Thyroid gland (tissue), 4 donors: Measurements from ENCODE around the gene KLF13.

Experiments used
- POLR2A ChIP-seq, 2 donors: fragments of 450-650 bp; IDR thresholded peaks; one replicate each; pipeline ENCODE4 v1.6.1; 2017; ENCODE audit warnings: antibody characterized with exemption in 2 of 2, mild to moderate bottlenecking in 2 of 2, moderate library complexity in 1 of 2
- TF ChIP-seq, protein P1 (sequence below), 6 experiments: fragments of 200-600 bp in 3 of 6; fragments of 450-650 bp in 3 of 6; sonication (generic) in 3 of 6; IDR thresholded peaks; one replicate each; pipeline ENCODE4 v1.5.1; 2016 to 2019; ENCODE audit warnings: antibody characterized with exemption in 6 of 6, mild to moderate bottlenecking in 2 of 6, inconsistent platforms in 1 of 6, moderate library complexity in 1 of 6

DNA sequence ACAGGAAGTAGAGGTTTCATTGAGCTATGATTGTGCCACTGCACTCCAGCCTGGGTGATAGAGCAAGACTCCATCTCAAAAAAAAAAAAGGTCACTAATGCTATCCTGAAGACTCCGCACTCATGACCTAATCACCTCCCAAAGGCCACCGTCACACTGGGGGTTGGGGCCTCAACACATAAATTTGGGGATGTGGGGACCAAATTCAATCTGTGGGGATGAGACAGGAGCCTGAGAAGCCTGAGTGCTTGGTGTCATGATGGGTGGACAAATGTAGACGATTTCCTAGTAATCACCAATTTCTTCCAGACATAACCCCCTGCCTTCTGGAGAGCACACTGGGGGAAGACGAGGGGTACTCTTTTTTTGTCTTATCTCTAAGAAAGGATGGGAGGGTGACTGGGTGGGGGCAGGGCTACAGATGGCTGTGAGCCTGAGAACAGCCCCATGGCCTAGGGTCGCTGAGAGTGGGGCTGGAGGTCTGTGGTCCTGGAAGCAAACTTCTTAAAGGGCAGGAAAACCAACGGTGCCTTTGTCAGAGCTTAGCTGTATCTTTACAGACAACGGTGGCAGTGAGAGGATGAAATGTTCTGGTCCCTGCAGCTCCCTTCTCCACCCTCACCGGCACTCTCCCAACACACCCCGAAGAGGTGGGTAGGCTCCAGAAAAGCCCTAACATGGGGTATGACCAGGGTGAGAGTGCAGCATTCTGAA is 16.6 kb upstream of the KLF13 start:
- TF ChIP-seq, protein P1, sequence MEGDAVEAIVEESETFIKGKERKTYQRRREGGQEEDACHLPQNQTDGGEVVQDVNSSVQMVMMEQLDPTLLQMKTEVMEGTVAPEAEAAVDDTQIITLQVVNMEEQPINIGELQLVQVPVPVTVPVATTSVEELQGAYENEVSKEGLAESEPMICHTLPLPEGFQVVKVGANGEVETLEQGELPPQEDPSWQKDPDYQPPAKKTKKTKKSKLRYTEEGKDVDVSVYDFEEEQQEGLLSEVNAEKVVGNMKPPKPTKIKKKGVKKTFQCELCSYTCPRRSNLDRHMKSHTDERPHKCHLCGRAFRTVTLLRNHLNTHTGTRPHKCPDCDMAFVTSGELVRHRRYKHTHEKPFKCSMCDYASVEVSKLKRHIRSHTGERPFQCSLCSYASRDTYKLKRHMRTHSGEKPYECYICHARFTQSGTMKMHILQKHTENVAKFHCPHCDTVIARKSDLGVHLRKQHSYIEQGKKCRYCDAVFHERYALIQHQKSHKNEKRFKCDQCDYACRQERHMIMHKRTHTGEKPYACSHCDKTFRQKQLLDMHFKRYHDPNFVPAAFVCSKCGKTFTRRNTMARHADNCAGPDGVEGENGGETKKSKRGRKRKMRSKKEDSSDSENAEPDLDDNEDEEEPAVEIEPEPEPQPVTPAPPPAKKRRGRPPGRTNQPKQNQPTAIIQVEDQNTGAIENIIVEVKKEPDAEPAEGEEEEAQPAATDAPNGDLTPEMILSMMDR (IDR thresholded peaks at IDR 0.05) = no peak
- TF ChIP-seq POLR2A (IDR thresholded peaks at IDR 0.05) = no peak
